ENCODE data around the gene SOX11.
A peak's percentile ranks its signal among the peaks of the same experiment; 100 is the strongest.

The SOX11 gene

GRCh38 chr2:5723791-5724735 lies 31.9 kb downstream of the SOX11 start:
- no peak for DNase-seq (ENCODE audit: low spot score)

GRCh38 chr2:5725072-5725471 lies 32.9 kb downstream of the SOX11 start:
- DNase-seq (ENCODE audit: low spot score), result no peak

- peak; percentile 30 for DNase-seq (ENCODE audit: low spot score)
Measured at GRCh38 chr2:5725794-5726463, 33.7 kb downstream of the SOX11 start.

- DNase-seq (ENCODE audit: low spot score), result no peak
Measured at GRCh38 chr2:5727235-5727634, 35.1 kb downstream of the SOX11 start.

- no peak for DNase-seq (ENCODE audit: low spot score)
Measured at GRCh38 chr2:5729416-5729815, 37.2 kb downstream of the SOX11 start.

- no peak for DNase-seq (ENCODE audit: low spot score)
Measured at GRCh38 chr2:5730386-5730785, 38.2 kb downstream of the SOX11 start.

- DNase-seq (ENCODE audit: low spot score), result no peak
Measured at GRCh38 chr2:5734859-5735520, 42.8 kb downstream of the SOX11 start.

- no peak for DNase-seq (ENCODE audit: low spot score)
Measured at GRCh38 chr2:5735521-5735861, 43.3 kb downstream of the SOX11 start.

GRCh38 chr2:5736050-5736449 lies 43.9 kb downstream of the SOX11 start:
- DNase-seq (ENCODE audit: low spot score), result no peak

- DNase-seq (ENCODE audit: low spot score), result no peak
Measured at GRCh38 chr2:5736886-5737285, 44.7 kb downstream of the SOX11 start.

GRCh38 chr2:5740053-5740452 lies 47.9 kb downstream of the SOX11 start:
- no peak for DNase-seq (ENCODE audit: low spot score)

GRCh38 chr2:5740817-5741216 lies 48.6 kb downstream of the SOX11 start:
- peak; percentile 25 for DNase-seq (ENCODE audit: low spot score)

GRCh38 chr2:5741242-5741641 lies 49.1 kb downstream of the SOX11 start:
- DNase-seq (ENCODE audit: low spot score), result no peak

- DNase-seq (ENCODE audit: low spot score), result no peak
Measured at GRCh38 chr2:5742126-5742525, 49.9 kb downstream of the SOX11 start.

- DNase-seq (ENCODE audit: low spot score), result no peak
Measured at GRCh38 chr2:5748391-5748790, 56.2 kb downstream of the SOX11 start.

GRCh38 chr2:5748946-5749345 lies 56.8 kb downstream of the SOX11 start:
- DNase-seq (ENCODE audit: low spot score), result no peak

- DNase-seq (ENCODE audit: low spot score), result peak; percentile 36
Measured at GRCh38 chr2:5749347-5749746, 57.2 kb downstream of the SOX11 start.
